Smooth muscle cell (in vitro differentiated cells): Measurements from ENCODE around the gene HTR1B. TPM values are rescaled to one million over a fixed set of nuclear protein-coding genes. Genes with fewer than 3 reads are reported as not detected.
A peak's percentile ranks its signal among the peaks of the same experiment; 100 is the strongest.

ENCODE experiments used
- DNase-seq: peaks from one replicate; lab custom pipeline; 2025; ENCODE audit not compliant: unreplicated experiment; lab: John Stamatoyannopoulos, UW
- H2AFZ ChIP-seq: fragments of 200-600 bp; sonication (generic); 2 replicates; pipeline ENCODE4 v1.6.0; 2016; ENCODE audit warnings: antibody characterized with exemption, low read depth, mild to moderate bottlenecking
- H3F3A ChIP-seq: fragments of 200-600 bp; sonication (generic); 2 replicates; pipeline ENCODE4 v1.6.0; 2017; ENCODE audit warnings: antibody characterized with exemption, low read depth
- H3K27ac ChIP-seq: fragments of 200-600 bp; sonication (generic); 2 replicates; pipeline ENCODE4 v1.5.1; 2016; ENCODE audit warnings: low read depth, mild to moderate bottlenecking
- H3K27me3 ChIP-seq: fragments of 200-600 bp; sonication (generic); 2 replicates; pipeline ENCODE4 v1.6.1; 2016; ENCODE audit warnings: low read depth, mild to moderate bottlenecking
- H3K36me3 ChIP-seq: fragments of 200-600 bp; sonication (generic); 2 replicates; pipeline ENCODE4 v1.5.1; 2016; ENCODE audit warnings: low read depth
- H3K4me1 ChIP-seq: fragments of 200-600 bp; sonication (generic); 2 replicates; pipeline ENCODE4 v1.5.1; 2016; ENCODE audit warnings: low read depth
- H3K4me2 ChIP-seq: fragments of 200-600 bp; sonication (generic); 2 replicates; pipeline ENCODE4 v1.6.0; 2016; ENCODE audit warnings: mild to moderate bottlenecking
- H3K4me3 ChIP-seq: fragments of 200-600 bp; sonication (generic); 2 replicates; pipeline ENCODE4 v1.5.1; 2016; ENCODE audit warnings: mild to moderate bottlenecking
- H3K79me2 ChIP-seq: fragments of 200-600 bp; sonication (generic); 2 replicates; pipeline ENCODE4 v1.6.0; 2016; ENCODE audit warnings: low read depth, mild to moderate bottlenecking
- H3K9ac ChIP-seq: fragments of 200-600 bp; sonication (generic); 2 replicates; pipeline ENCODE4 v1.6.0; 2016; ENCODE audit warnings: low read depth
- H3K9me3 ChIP-seq: fragments of 200-600 bp; sonication (generic); replicated peaks from 2 replicates; pipeline ENCODE4 v1.5.1; 2016; ENCODE audit warnings: low read depth
- H4K20me1 ChIP-seq: fragments of 200-600 bp; sonication (generic); 2 replicates; pipeline ENCODE4 v1.6.0; 2016; ENCODE audit warnings: low read depth
- WGBS: methylation state at CpG from one replicate; pipeline ENCODE4 v1.1.7; 2016; ENCODE audit warnings: low lambda C conversion rate; 5-methylcytosine and 5-hydroxymethylcytosine counted together
- polyA plus RNA-seq: library from polyadenylated mRNA; unstranded; fragments of >200 nt; fragmentation: Nextera tagmentation; extraction: Ambion mirVana; gene quantifications from 2 replicates; pipeline ENCODE4 v1.2.1, GENCODE V29; 2016
- total RNA-seq: library from RNA; depleted of rRNA; stranded (reverse); fragments of >200 nt; gene quantifications from 2 replicates; pipeline ENCODE4 v1.2.3, GENCODE V29; 2014
- TF ChIP-seq, protein P1 (sequence below): fragments of 200-600 bp; sonication (generic); IDR thresholded peaks from 2 replicates; pipeline ENCODE4 v1.5.1; 2017; ENCODE audit warnings: borderline replicate concordance, mild to moderate bottlenecking, antibody characterized with exemption; ENCODE audit not compliant: insufficient read depth, poor library complexity, severe bottlenecking

HTR1B gene
- total and polyA plus RNA-seq, 2 experiments from 2014 or later: 0.13 TPM; not detected in 1

DNA sequence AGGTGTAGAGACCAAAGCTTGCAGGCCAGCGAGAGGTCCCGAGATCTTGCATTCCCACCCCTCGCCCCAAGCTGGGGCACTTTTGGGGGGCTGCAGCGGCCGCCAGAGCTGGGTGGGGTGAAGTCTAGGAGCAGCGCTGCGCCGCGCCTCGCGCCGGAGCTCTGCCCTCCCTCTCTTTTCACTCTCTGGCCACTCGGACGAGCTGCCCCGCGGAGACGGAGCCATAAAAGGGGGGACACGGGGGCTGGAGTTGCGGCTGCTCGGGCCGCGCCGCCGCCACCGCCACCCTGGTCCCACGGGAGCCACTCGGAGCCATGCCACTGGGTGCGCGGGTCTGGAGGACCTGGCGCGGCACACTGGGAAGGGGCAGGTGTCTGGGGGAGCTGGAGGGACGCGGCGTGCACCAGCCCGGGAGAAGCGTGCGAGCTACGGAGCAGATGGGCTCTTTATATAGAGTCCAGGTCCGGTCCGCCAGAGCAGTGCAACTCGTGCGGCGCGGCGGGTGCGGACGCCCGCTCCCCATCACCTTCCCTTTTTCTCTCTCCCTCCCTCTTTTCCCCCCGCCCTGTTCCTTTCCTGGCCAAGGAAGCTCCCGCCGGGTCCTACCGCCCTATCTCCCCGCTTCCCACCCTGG, 687 bp upstream of the HTR1B start:
- no peak overlapping the region for H3K9ac ChIP-seq
- H3K79me2 ChIP-seq: no peaks in the 10 kb centered on the region
- H3K9me3 ChIP-seq: no peaks in the 10 kb centered on the region
- no peaks in the 10 kb centered on the region for H3K36me3 ChIP-seq
- no peaks in the 10 kb centered on the region for H3K4me1 ChIP-seq
- peak overlapping the region; percentile 96 for H3K4me2 ChIP-seq
- DNase-seq: no peak
- no peaks in the 10 kb centered on the region for H4K20me1 ChIP-seq
- H3K27me3 ChIP-seq: peaks cover 40% of the 10 kb centered on the region
- H2AFZ ChIP-seq: peak overlapping the region; percentile 86
- WGBS: under 1% methylated on average over 51 of the region's 53 CpGs
- H3F3A ChIP-seq: no peaks in the 10 kb centered on the region
- H3K4me3 ChIP-seq: peak overlapping the region; percentile 52
- TF ChIP-seq, protein P1, sequence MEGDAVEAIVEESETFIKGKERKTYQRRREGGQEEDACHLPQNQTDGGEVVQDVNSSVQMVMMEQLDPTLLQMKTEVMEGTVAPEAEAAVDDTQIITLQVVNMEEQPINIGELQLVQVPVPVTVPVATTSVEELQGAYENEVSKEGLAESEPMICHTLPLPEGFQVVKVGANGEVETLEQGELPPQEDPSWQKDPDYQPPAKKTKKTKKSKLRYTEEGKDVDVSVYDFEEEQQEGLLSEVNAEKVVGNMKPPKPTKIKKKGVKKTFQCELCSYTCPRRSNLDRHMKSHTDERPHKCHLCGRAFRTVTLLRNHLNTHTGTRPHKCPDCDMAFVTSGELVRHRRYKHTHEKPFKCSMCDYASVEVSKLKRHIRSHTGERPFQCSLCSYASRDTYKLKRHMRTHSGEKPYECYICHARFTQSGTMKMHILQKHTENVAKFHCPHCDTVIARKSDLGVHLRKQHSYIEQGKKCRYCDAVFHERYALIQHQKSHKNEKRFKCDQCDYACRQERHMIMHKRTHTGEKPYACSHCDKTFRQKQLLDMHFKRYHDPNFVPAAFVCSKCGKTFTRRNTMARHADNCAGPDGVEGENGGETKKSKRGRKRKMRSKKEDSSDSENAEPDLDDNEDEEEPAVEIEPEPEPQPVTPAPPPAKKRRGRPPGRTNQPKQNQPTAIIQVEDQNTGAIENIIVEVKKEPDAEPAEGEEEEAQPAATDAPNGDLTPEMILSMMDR: no peak
- H3K27ac ChIP-seq: no peak overlapping the region

DNA sequence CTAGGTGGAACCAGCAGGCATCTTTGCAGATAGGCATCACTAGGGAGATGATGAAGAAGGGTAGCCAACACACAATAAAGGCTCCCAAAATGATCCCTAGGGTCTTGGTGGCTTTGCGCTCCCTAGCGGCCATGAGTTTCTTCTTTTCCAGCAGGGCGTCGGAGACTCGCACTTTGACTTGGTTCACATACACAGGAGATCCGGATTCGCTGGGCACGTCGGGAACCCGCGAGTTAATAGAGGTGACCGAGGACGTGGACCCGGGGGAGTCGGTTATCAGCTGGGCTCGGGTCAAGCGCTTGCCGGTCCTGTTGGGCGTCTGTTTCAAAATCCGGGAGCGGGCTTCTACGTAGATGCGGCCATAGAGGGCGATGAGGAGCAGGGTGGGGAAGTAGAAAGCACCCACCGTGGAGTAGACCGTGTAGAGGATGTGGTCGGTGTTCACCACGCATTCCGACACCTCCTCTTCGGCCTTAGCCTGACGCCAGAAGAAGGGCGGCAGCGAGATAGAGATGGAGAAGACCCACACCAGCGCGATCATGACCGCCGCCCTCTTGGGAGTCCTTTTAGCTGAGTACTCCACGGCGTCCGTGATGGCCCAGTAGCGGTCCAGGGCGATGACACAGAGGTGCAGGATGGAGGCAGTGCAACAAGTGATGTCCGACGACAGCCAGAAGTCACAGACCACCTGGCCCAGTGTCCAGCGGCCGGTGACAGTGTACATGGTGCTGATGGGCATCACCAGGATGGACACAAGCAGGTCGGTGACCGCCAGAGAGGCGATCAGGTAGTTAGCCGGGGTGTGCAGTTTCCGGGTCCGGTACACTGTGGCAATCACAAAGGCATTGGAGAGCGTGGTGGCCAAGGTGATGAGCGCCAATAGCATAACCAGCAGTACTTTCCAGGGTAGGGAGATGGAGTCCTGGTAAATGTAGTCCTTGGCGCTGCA, 658 bp downstream of the HTR1B start:
- Histone ChIP-seq H3K9ac (no peak overlapping the region), H3K27ac (no peak overlapping the region), H4K20me1 (no peaks in the 10 kb centered on the region), H3K4me2 (peak overlapping the region; percentile 96), H3K9me3 (no peaks in the 10 kb centered on the region), H3K36me3 (no peaks in the 10 kb centered on the region), H3F3A (no peaks in the 10 kb centered on the region), H2AFZ (peak overlapping the region; percentile 86), H3K79me2 (no peaks in the 10 kb centered on the region), H3K27me3 (peaks cover 40% of the 10 kb centered on the region), H3K4me3 (peak overlapping the region; percentile 52), H3K4me1 (no peaks in the 10 kb centered on the region)
- DNase-seq: no peak
- TF ChIP-seq, protein P1: peak; percentile 29
- WGBS: 2% methylated on average over 55 of the region's 55 CpGs

DNA sequence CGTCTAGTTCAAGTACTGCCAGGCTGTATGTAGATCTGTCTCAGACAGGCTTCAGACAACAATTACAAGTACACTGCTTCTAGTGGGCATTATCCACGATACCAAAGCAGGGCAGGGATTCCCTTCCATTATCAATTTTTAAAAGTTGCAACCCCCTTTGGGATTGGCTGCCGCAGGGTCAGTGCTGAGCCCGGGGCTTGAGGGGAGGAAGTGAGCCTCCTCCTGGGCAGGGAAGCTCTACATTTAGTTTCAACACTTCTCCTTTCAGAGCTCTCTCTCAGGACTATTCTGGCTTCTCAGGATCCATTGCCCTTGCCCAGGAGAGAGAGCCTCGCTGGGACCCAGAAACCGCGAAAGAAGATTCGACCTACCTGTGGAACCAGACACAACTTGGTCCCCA, 1.5 kb downstream of the HTR1B start:
- H3K4me3 ChIP-seq: no peak overlapping the region

More for the DNA sequence above, 1.5 kb downstream of the HTR1B start:
- Histone ChIP-seq H3K79me2 (no peaks in the 10 kb centered on the region), H3K9me3 (no peaks in the 10 kb centered on the region), H3K27ac (no peak overlapping the region), H3K36me3 (no peaks in the 10 kb centered on the region), H3K4me2 (peak overlapping the region; percentile 96), H3K4me1 (no peaks in the 10 kb centered on the region), H3F3A (peaks cover 6% of the 10 kb centered on the region), H4K20me1 (no peaks in the 10 kb centered on the region), H3K27me3 (peaks cover 40% of the 10 kb centered on the region), H2AFZ (peak overlapping the region; percentile 86), H3K9ac (no peak overlapping the region)
- no peak for DNase-seq
- TF ChIP-seq, protein P1: no peak
- WGBS: 67% methylated on average over 8 of the region's 8 CpGs
